ENCODE data around the gene ATRIP.

DNA sequence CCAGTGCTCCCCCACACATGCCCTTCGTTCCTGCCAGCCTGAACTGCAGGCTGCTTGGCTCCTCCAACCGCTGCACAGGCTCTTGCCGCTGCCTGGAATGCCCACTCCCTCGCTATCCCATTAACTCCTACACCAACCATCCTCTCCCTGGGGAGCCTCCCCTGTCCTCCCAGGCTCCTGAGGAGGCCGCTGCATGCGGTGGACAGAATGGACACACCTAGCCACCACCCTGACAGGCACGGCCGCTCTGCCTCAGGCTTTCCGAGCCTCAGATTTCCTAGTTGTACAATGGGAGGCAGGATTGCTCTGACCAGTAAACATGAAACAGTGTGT, 18.9 kb upstream of the ATRIP start:
- TF ChIP-seq, protein P1, sequence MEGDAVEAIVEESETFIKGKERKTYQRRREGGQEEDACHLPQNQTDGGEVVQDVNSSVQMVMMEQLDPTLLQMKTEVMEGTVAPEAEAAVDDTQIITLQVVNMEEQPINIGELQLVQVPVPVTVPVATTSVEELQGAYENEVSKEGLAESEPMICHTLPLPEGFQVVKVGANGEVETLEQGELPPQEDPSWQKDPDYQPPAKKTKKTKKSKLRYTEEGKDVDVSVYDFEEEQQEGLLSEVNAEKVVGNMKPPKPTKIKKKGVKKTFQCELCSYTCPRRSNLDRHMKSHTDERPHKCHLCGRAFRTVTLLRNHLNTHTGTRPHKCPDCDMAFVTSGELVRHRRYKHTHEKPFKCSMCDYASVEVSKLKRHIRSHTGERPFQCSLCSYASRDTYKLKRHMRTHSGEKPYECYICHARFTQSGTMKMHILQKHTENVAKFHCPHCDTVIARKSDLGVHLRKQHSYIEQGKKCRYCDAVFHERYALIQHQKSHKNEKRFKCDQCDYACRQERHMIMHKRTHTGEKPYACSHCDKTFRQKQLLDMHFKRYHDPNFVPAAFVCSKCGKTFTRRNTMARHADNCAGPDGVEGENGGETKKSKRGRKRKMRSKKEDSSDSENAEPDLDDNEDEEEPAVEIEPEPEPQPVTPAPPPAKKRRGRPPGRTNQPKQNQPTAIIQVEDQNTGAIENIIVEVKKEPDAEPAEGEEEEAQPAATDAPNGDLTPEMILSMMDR (IDR thresholded peaks at IDR 0.05): no peak
- no peak for TF ChIP-seq POLR2A (IDR thresholded peaks at IDR 0.05)

Measured in sigmoid colon (tissue), 3 donors.